ENCODE results near the gene HSFX3.
A peak's percentile ranks its signal among the peaks of the same experiment; 100 is the strongest.

DNA sequence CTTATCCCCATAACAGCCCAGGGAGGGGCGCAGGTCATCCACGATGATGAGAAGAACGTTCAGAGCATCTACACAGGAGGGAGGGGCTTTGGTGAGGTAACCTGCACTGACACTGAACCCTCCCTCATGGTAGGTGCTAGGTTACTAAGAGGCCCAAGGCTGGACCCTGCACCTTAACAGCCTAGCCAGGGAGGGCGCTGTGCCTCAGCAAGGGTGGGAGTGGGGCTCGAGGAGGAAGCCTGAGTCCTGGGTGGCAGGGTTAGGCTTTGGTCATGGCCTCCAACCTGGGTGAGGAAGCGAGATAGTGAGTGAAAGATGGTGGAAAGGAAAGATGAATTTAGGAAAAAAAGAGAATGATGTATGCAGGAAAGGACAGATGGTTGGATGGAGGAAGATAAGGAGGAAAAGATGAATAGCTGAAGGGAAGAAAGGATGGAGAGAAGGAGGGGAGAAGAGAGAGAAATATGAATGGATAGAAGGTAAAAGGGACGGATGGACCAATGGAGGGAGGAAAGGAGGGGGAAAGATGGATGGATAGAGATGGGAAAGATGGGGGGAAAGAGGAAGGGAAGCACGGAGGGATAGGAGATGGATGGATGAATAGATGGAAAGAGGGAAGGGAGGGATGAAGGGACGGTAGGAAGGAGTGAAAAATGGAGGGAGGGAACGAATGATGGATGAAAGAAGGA is 45.4 kb downstream of the HSFX3 start:
- TF ChIP-seq, protein P1, sequence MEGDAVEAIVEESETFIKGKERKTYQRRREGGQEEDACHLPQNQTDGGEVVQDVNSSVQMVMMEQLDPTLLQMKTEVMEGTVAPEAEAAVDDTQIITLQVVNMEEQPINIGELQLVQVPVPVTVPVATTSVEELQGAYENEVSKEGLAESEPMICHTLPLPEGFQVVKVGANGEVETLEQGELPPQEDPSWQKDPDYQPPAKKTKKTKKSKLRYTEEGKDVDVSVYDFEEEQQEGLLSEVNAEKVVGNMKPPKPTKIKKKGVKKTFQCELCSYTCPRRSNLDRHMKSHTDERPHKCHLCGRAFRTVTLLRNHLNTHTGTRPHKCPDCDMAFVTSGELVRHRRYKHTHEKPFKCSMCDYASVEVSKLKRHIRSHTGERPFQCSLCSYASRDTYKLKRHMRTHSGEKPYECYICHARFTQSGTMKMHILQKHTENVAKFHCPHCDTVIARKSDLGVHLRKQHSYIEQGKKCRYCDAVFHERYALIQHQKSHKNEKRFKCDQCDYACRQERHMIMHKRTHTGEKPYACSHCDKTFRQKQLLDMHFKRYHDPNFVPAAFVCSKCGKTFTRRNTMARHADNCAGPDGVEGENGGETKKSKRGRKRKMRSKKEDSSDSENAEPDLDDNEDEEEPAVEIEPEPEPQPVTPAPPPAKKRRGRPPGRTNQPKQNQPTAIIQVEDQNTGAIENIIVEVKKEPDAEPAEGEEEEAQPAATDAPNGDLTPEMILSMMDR (conservative IDR thresholded peaks at IDR 0.05; ENCODE audit: low read depth in 2 of 2), result peak; percentile 53 to 68
- TF ChIP-seq, protein P2, sequence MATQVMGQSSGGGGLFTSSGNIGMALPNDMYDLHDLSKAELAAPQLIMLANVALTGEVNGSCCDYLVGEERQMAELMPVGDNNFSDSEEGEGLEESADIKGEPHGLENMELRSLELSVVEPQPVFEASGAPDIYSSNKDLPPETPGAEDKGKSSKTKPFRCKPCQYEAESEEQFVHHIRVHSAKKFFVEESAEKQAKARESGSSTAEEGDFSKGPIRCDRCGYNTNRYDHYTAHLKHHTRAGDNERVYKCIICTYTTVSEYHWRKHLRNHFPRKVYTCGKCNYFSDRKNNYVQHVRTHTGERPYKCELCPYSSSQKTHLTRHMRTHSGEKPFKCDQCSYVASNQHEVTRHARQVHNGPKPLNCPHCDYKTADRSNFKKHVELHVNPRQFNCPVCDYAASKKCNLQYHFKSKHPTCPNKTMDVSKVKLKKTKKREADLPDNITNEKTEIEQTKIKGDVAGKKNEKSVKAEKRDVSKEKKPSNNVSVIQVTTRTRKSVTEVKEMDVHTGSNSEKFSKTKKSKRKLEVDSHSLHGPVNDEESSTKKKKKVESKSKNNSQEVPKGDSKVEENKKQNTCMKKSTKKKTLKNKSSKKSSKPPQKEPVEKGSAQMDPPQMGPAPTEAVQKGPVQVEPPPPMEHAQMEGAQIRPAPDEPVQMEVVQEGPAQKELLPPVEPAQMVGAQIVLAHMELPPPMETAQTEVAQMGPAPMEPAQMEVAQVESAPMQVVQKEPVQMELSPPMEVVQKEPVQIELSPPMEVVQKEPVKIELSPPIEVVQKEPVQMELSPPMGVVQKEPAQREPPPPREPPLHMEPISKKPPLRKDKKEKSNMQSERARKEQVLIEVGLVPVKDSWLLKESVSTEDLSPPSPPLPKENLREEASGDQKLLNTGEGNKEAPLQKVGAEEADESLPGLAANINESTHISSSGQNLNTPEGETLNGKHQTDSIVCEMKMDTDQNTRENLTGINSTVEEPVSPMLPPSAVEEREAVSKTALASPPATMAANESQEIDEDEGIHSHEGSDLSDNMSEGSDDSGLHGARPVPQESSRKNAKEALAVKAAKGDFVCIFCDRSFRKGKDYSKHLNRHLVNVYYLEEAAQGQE (IDR thresholded peaks at IDR 0.05; ENCODE audit: unreplicated experiment), result no peak
- TF ChIP-seq POLR2AphosphoS5 (IDR thresholded peaks at IDR 0.05; ENCODE audit: low read depth) (no peak), ZNF114 (CRISPR knock-in tag; IDR thresholded peaks at IDR 0.05) (no peak), EZH2phosphoT487 (IDR thresholded peaks at IDR 0.05; ENCODE audit: unreplicated experiment) (no peak), EZH2 (IDR thresholded peaks at IDR 0.05; ENCODE audit: low read depth, unreplicated experiment) (no peak)
